ENCODE data around the gene FBXL12.
"Not testable (repeated sequence)": the region's sequence is repeated elsewhere in the genome, so short reads cannot be mapped to it uniquely, and the experiment has no call there.

The FBXL12 gene

GRCh38 chr19:9789066-9789465, 29.8 kb downstream of the FBXL12 start:
- H3F3A ChIP-seq (ENCODE audit: insufficient read depth, low read length): no peaks in the 10 kb centered on the region; the same call in 1 of the 2 replicates
- H3K27ac ChIP-seq (ENCODE audit: low read depth, low read length, poor library complexity, severe bottlenecking): no peak overlapping the region
- no peak overlapping the region for H2AFZ ChIP-seq (ENCODE audit: low read length)
- no peak overlapping the region for H3K4me2 ChIP-seq (ENCODE audit: low read length)
- H3K79me2 ChIP-seq (ENCODE audit: insufficient read depth, low read length): no peaks in the 10 kb centered on the region
- 0 out of 2 replicates have a peak, but pooled peaks cover 5% of the 10 kb centered on the region for H3K36me3 ChIP-seq (ENCODE audit: insufficient read depth, low read length)
- H3K9me3 ChIP-seq (ENCODE audit: low read length): no peaks in the 10 kb centered on the region
- peaks cover 29% of the 10 kb centered on the region for H3K4me1 ChIP-seq (ENCODE audit: insufficient read depth, low read length, severe bottlenecking)
- TF ChIP-seq CTCF (IDR thresholded peaks at IDR 0.05; ENCODE audit: low read length): no peak
- TF ChIP-seq EZH2 (IDR thresholded peaks at IDR 0.05; ENCODE audit: borderline replicate concordance, low read length): no peak
- no peak overlapping the region for H3K4me3 ChIP-seq (ENCODE audit: low read depth, low read length, poor library complexity, severe bottlenecking)
- H4K20me1 ChIP-seq (ENCODE audit: insufficient read depth, low read length): no peaks in the 10 kb centered on the region
- H3K9me2 ChIP-seq (ENCODE audit: low read depth, low read length): no peaks in the 10 kb centered on the region
- H3K9ac ChIP-seq (ENCODE audit: low read length): no peak overlapping the region
- no peaks in the 10 kb centered on the region for H3K27me3 ChIP-seq (ENCODE audit: insufficient read depth, low read length)

- not testable (repeated sequence) for H3K27me3 ChIP-seq (ENCODE audit: insufficient read depth, low read length); H3K9me2 ChIP-seq (ENCODE audit: low read depth, low read length); H3K4me3 ChIP-seq (ENCODE audit: low read depth, low read length, poor library complexity, severe bottlenecking); H4K20me1 ChIP-seq (ENCODE audit: insufficient read depth, low read length); H3K9me3 ChIP-seq (ENCODE audit: low read length); H3K27ac ChIP-seq (ENCODE audit: low read depth, low read length, poor library complexity, severe bottlenecking); H2AFZ ChIP-seq (ENCODE audit: low read length); H3F3A ChIP-seq (ENCODE audit: insufficient read depth, low read length); H3K79me2 ChIP-seq (ENCODE audit: insufficient read depth, low read length); H3K36me3 ChIP-seq (ENCODE audit: insufficient read depth, low read length); H3K9ac ChIP-seq (ENCODE audit: low read length); H3K4me2 ChIP-seq (ENCODE audit: low read length)
- peaks cover 32% of the 10 kb centered on the region for H3K4me1 ChIP-seq (ENCODE audit: insufficient read depth, low read length, severe bottlenecking)
Observed at GRCh38 chr19:9788604-9789003, 30.3 kb downstream of the FBXL12 start.

- H3K9me3 ChIP-seq (ENCODE audit: low read length): no peaks in the 10 kb centered on the region
- H4K20me1 ChIP-seq (ENCODE audit: insufficient read depth, low read length): no peaks in the 10 kb centered on the region
- no peaks in the 10 kb centered on the region for H3K9me2 ChIP-seq (ENCODE audit: low read depth, low read length)
- no peak overlapping the region for H2AFZ ChIP-seq (ENCODE audit: low read length)
- peaks cover 24% of the 10 kb centered on the region for H3K4me1 ChIP-seq (ENCODE audit: insufficient read depth, low read length, severe bottlenecking)
- no peaks in the 10 kb centered on the region for H3K79me2 ChIP-seq (ENCODE audit: insufficient read depth, low read length)
- no peaks in the 10 kb centered on the region for H3K27me3 ChIP-seq (ENCODE audit: insufficient read depth, low read length)
- no peak overlapping the region for H3K4me3 ChIP-seq (ENCODE audit: low read depth, low read length, poor library complexity, severe bottlenecking)
- peak overlapping the region; percentile 85; the same call in 1 of the 2 replicates for H3K4me2 ChIP-seq (ENCODE audit: low read length)
- peak overlapping the region; percentile 90 for H3K27ac ChIP-seq (ENCODE audit: low read depth, low read length, poor library complexity, severe bottlenecking)
- H3K9ac ChIP-seq (ENCODE audit: low read length): peak overlapping the region; percentile 31; the same call in 1 of the 2 replicates
- H3K36me3 ChIP-seq (ENCODE audit: insufficient read depth, low read length): no peaks in the 10 kb centered on the region
- TF ChIP-seq CTCF (IDR thresholded peaks at IDR 0.05; ENCODE audit: low read length) (no peak), EZH2 (IDR thresholded peaks at IDR 0.05; ENCODE audit: borderline replicate concordance, low read length) (no peak)
- H3F3A ChIP-seq (ENCODE audit: insufficient read depth, low read length): no peaks in the 10 kb centered on the region
Observed at GRCh38 chr19:9786819-9787218, 32.1 kb downstream of the FBXL12 start.

- no peaks in the 10 kb centered on the region for H3K79me2 ChIP-seq (ENCODE audit: insufficient read depth, low read length)
- H4K20me1 ChIP-seq (ENCODE audit: insufficient read depth, low read length): no peaks in the 10 kb centered on the region
- no peak overlapping the region for H2AFZ ChIP-seq (ENCODE audit: low read length)
- H3K4me1 ChIP-seq (ENCODE audit: insufficient read depth, low read length, severe bottlenecking): peaks cover 23% of the 10 kb centered on the region
- no peaks in the 10 kb centered on the region for H3K9me3 ChIP-seq (ENCODE audit: low read length)
- peak overlapping the region; percentile 90 for H3K27ac ChIP-seq (ENCODE audit: low read depth, low read length, poor library complexity, severe bottlenecking)
- no peak for TF ChIP-seq EZH2 (IDR thresholded peaks at IDR 0.05; ENCODE audit: borderline replicate concordance, low read length)
- peak overlapping the region; percentile 85 for H3K4me2 ChIP-seq (ENCODE audit: low read length)
- no peaks in the 10 kb centered on the region for H3F3A ChIP-seq (ENCODE audit: insufficient read depth, low read length)
- peak overlapping the region; percentile 31; the same call in 1 of the 2 replicates for H3K9ac ChIP-seq (ENCODE audit: low read length)
- peak overlapping the region; percentile 81 for H3K4me3 ChIP-seq (ENCODE audit: low read depth, low read length, poor library complexity, severe bottlenecking)
- no peaks in the 10 kb centered on the region for H3K36me3 ChIP-seq (ENCODE audit: insufficient read depth, low read length)
- no peaks in the 10 kb centered on the region for H3K9me2 ChIP-seq (ENCODE audit: low read depth, low read length)
- H3K27me3 ChIP-seq (ENCODE audit: insufficient read depth, low read length): no peaks in the 10 kb centered on the region
Observed at GRCh38 chr19:9786342-9786741, 32.5 kb downstream of the FBXL12 start.

Data from OCI-LY1 (cell line).